ENCODE results near the gene PTPN2.

The PTPN2 gene

GRCh38 chr18:12857215-12857905, 26.7 kb downstream of the PTPN2 start:
- no peak for DNase-seq

- no peak for DNase-seq
Observed at GRCh38 chr18:12855916-12856315, 28.1 kb downstream of the PTPN2 start.

GRCh38 chr18:12852566-12853315, 31.3 kb downstream of the PTPN2 start:
- DNase-seq: no peak

- DNase-seq: no peak
Observed at GRCh38 chr18:12851716-12852115, 32.3 kb downstream of the PTPN2 start.

- DNase-seq: no peak
Observed at GRCh38 chr18:12849548-12849947, 34.5 kb downstream of the PTPN2 start.

- no peak for DNase-seq
Observed at GRCh38 chr18:12848405-12848804, 35.6 kb downstream of the PTPN2 start.

- DNase-seq: no peak
Observed at GRCh38 chr18:12844391-12844790, 39.6 kb downstream of the PTPN2 start.

GRCh38 chr18:12843420-12844350, 40.4 kb downstream of the PTPN2 start:
- no peak for DNase-seq

GRCh38 chr18:12842459-12843380, 41.3 kb downstream of the PTPN2 start:
- DNase-seq: no peak

GRCh38 chr18:12841070-12841469, 43.0 kb downstream of the PTPN2 start:
- no peak for DNase-seq

- no peak for DNase-seq
Observed at GRCh38 chr18:12840382-12840781, 43.7 kb downstream of the PTPN2 start.

GRCh38 chr18:12839526-12840196, 44.4 kb downstream of the PTPN2 start:
- peak; percentile 17 for DNase-seq

GRCh38 chr18:12839057-12839525, 44.9 kb downstream of the PTPN2 start:
- no peak for DNase-seq

- DNase-seq: no peak
Observed at GRCh38 chr18:12838178-12838634, 45.8 kb downstream of the PTPN2 start.

- no peak for DNase-seq
Observed at GRCh38 chr18:12837747-12838146, 46.3 kb downstream of the PTPN2 start.

- DNase-seq: no peak
Observed at GRCh38 chr18:12836551-12836950, 47.5 kb downstream of the PTPN2 start.

GRCh38 chr18:12828116-12829051, 55.7 kb downstream of the PTPN2 start:
- DNase-seq: no peak

GRCh38 chr18:12827588-12827987, 56.4 kb downstream of the PTPN2 start:
- no peak for DNase-seq

GRCh38 chr18:12825230-12825629, 58.8 kb downstream of the PTPN2 start:
- DNase-seq: no peak

- no peak for DNase-seq
Observed at GRCh38 chr18:12823892-12824291, 60.1 kb downstream of the PTPN2 start.
